ENCODE results near the gene SNRNP40. TPM values are rescaled to one million over a fixed set of nuclear protein-coding genes. Genes with fewer than 3 reads are reported as not detected.
"Not testable (repeated sequence)": the region's sequence is repeated elsewhere in the genome, so short reads cannot be mapped to it uniquely, and the experiment has no call there.

Gene SNRNP40
- total RNA-seq, 1 donor from 2014 or later = 19.2 TPM

- DNase-seq (no peak), ATAC-seq (no peak)
- intact Hi-C loops (cut with micrococcal nuclease) = no loop called here
Measured at GRCh38 chr1:31295874-31296485, 608 bp downstream of the SNRNP40 start.

GRCh38 chr1:31289021-31289420, 7.6 kb downstream of the SNRNP40 start:
- DNase-seq (no peak), ATAC-seq (no peak)
- intact Hi-C loops (cut with micrococcal nuclease) = no loop called here

- intact Hi-C loops (cut with micrococcal nuclease); ATAC-seq; DNase-seq: not testable (repeated sequence)
Measured at GRCh38 chr1:31287791-31288190, 8.8 kb downstream of the SNRNP40 start.

- intact Hi-C loops (cut with micrococcal nuclease); ATAC-seq; DNase-seq: not testable (repeated sequence)
Measured at GRCh38 chr1:31282426-31282825, 14.2 kb downstream of the SNRNP40 start.

GRCh38 chr1:31273619-31274018, 23.0 kb downstream of the SNRNP40 start:
- intact Hi-C loops (cut with micrococcal nuclease) = no loop called here
- ATAC-seq (no peak), DNase-seq (no peak)

GRCh38 chr1:31272369-31272768, 24.2 kb downstream of the SNRNP40 start:
- ATAC-seq = no peak
- DNase-seq = no peak
- intact Hi-C loops (cut with micrococcal nuclease) = no loop called here

GRCh38 chr1:31266547-31266946, 30.0 kb downstream of the SNRNP40 start:
- ATAC-seq = no peak
- intact Hi-C loops (cut with micrococcal nuclease) = no loop called here
- no peak for DNase-seq

GRCh38 chr1:31264790-31265386, 31.7 kb downstream of the SNRNP40 start:
- intact Hi-C loops (cut with micrococcal nuclease) = no loop called here
- DNase-seq (peak; percentile 38), ATAC-seq (peak; percentile 92)

- DNase-seq (no peak), ATAC-seq (no peak)
- intact Hi-C loops (cut with micrococcal nuclease) = no loop called here
Measured at GRCh38 chr1:31263408-31263807, 33.2 kb downstream of the SNRNP40 start.

- ATAC-seq; intact Hi-C loops (cut with micrococcal nuclease); DNase-seq: not testable (repeated sequence)
Measured at GRCh38 chr1:31262393-31262792, 34.2 kb downstream of the SNRNP40 start.

GRCh38 chr1:31261916-31262315, 34.7 kb downstream of the SNRNP40 start:
- DNase-seq (no peak), ATAC-seq (no peak)
- intact Hi-C loops (cut with micrococcal nuclease) = no loop called here

GRCh38 chr1:31259746-31260145, 36.8 kb downstream of the SNRNP40 start:
- intact Hi-C loops (cut with micrococcal nuclease) = no loop called here
- DNase-seq (no peak), ATAC-seq (no peak)

- no peak for ATAC-seq
- intact Hi-C loops (cut with micrococcal nuclease) = no loop called here
- DNase-seq = no peak
Measured at GRCh38 chr1:31258581-31258980, 38.0 kb downstream of the SNRNP40 start.

- intact Hi-C loops (cut with micrococcal nuclease) = no loop called here
- DNase-seq = no peak
- no peak for ATAC-seq
Measured at GRCh38 chr1:31257213-31257612, 39.4 kb downstream of the SNRNP40 start.

GRCh38 chr1:31249854-31250253, 46.7 kb downstream of the SNRNP40 start:
- DNase-seq (no peak), ATAC-seq (no peak)
- intact Hi-C loops (cut with micrococcal nuclease) = no loop called here

- ATAC-seq (no peak), DNase-seq (no peak)
- intact Hi-C loops (cut with micrococcal nuclease) = no loop called here
Measured at GRCh38 chr1:31248276-31248675, 48.3 kb downstream of the SNRNP40 start.

- intact Hi-C loops (cut with micrococcal nuclease) = no loop called here
- no peak for DNase-seq
- no peak for ATAC-seq
Measured at GRCh38 chr1:31244326-31244725, 52.3 kb downstream of the SNRNP40 start.

GRCh38 chr1:31243501-31244286, 52.9 kb downstream of the SNRNP40 start:
- intact Hi-C loops (cut with micrococcal nuclease) = no loop called here
- DNase-seq (no peak), ATAC-seq (no peak)

- no peak for DNase-seq
- intact Hi-C loops (cut with micrococcal nuclease) = no loop called here
- no peak for ATAC-seq
Measured at GRCh38 chr1:31241321-31241720, 55.3 kb downstream of the SNRNP40 start.

GRCh38 chr1:31239653-31240241, 56.8 kb downstream of the SNRNP40 start, which contains the start of gene NKAIN1:
Gene NKAIN1 (minus strand): TSS chr1:31239887. CDS start chr1:31239547, 340 bp downstream.
- ATAC-seq = peak; percentile 70
- DNase-seq = peak; percentile 49
- intact Hi-C loops (cut with micrococcal nuclease) = no loop called here
